Stimulated activated CD8-positive, alpha-beta memory T cell treated with anti-CD3 and anti-CD28 coated beads, Interleukin-15, amount 100 ng/mL, for 48 hours (primary cell): ENCODE measurements around the gene ATP10D.

Source experiments
- DNase-seq, 2 donors: peaks; one replicate each; pipeline ENCODE4 v3.0.0-alpha.2; 2020; ENCODE audit warnings: low read depth in 2 of 2

ATP10D gene

GRCh38 chr4:47590325-47590724 is 105.2 kb downstream of the ATP10D start:
- DNase-seq = no peak

DNA sequence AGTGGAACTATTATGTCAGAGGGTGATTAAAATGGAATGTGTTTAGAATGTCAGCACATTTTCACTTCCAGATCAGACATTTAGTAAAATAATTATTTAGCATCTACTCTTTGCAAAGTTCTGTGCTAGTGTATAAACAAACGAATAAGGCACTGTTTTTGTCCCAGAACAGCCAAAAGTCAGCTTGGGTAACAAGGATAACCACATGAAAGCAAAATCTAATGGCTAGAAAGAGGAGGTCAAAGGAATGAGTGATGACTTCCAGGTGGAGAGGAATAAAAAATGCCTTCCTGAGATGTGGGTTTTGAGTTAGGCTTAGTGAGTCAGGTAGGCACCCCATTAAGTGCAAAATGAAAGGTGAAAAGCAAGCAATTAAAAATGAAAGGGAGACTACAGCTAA is 112.6 kb downstream of the ATP10D start:
- no peak for DNase-seq

GRCh38 chr4:47598320-47598719 is 113.2 kb downstream of the ATP10D start:
- DNase-seq = no peak

DNA sequence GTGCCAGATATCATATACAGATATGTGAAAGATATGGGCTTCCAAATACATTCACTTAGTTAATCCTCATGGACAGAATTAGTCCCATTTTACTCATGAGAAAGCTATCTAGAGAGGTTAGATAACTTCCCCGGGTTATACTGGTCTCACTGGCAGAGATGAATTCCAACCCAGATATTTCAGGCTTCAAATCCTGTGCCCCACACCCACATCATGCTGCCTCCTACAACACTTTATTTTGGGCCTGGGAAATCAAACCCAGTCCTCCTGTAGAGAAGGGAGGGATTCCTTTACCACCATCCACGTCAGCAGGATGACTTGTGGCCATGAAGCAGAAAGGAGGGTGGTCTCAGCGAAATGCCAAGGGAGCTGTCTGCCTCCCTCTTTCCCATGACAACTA is 113.8 kb downstream of the ATP10D start:
- DNase-seq = no peak

GRCh38 chr4:47606482-47606881 is 121.4 kb downstream of the ATP10D start:
- DNase-seq = no peak

GRCh38 chr4:47612116-47613023 is 127.3 kb downstream of the ATP10D start:
- no peak for DNase-seq

DNA sequence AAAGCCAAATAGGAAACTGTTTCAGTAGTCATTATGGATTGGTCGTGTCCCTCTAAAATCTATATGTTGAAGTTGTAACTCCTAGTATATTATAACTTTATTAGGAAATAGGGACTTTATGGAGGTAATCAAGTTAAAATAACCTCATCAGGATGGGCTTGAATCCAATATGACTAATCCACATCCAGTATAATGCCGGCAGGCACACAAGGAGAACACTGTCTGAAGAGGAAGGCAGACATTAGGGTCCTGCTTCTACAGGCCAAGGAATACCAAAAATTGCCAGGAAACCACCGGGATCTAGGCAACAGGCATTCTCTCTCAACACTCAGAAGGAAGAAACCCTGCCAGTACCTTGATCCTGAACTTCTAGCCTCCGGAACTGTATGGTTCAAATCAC is 130.3 kb downstream of the ATP10D start:
- DNase-seq = no peak

DNA sequence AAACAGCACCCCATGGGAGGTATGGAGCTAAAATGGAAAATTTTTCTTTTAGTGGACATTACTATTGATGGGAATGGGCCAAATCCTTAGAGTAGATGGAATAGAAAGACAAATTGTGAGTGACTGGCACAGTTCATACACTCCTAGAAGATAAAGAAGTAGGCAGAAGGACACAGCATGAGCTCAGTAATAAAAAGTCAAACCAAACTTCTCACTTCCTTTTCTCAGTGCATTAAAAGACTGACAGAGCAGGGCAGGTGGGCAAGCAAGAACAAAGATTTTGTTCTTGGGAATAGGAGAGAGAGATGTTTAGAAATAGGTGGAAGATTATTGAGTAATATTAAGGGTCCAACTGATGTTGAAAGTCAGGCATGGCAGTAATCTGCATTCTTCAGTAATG is 132.5 kb downstream of the ATP10D start:
- no peak for DNase-seq

- no peak for DNase-seq
These were observed 134.6 kb downstream of the ATP10D start for GRCh38 chr4:47619691-47620090.

- no peak for DNase-seq
These were observed 136.1 kb downstream of the ATP10D start for GRCh38 chr4:47621181-47621580.

- DNase-seq = no peak
These were observed 139.0 kb downstream of the ATP10D start for GRCh38 chr4:47624031-47624441.

GRCh38 chr4:47631161-47631560 is 146.1 kb downstream of the ATP10D start:
- no peak for DNase-seq

DNA sequence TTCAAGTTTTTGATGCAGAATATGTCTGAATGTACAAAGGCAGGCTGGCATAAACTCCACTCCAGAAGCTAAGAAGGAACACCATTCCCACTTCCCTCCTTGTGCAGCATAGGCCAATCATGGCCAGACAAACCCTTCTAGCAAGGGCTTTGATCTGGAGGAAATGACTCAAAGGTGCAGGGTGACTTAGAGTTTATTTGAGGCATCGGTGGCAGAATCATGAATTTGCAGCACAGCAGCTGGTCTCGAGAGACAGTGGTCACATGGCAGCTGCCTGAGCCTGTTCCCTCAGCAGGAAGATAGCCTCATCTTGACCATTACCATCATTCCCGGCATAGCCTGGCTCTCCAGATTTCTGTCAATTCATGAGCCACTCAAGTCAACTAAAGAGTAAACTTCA is 154.5 kb downstream of the ATP10D start:
- no peak for DNase-seq

DNA sequence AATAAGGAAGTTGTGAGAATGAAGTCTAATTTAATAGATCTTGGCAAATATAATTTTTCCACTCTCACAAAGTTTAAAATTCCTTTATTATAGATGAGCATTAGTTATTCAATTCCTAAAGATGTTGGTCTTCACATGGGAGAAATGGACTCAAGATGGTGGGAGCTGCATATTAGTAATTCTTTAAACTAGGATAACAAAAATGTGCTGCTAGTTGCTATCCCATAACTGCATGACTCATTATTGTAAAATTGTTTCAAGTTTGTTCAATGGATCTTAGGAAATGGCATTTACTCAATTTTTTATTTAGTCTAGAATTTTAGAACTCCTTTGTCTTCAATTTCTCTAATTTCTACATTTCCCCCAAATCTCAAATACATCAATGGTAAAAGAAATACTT is 155.8 kb downstream of the ATP10D start:
- DNase-seq = no peak

- DNase-seq = no peak
These were observed 156.7 kb downstream of the ATP10D start for GRCh38 chr4:47641755-47642154.

- no peak for DNase-seq
These were observed 157.2 kb downstream of the ATP10D start for GRCh38 chr4:47642191-47642830.
